Measurements from ENCODE around the gene MAN1C1.

The MAN1C1 gene

GRCh38 chr1:25607123-25607522 lies 9.5 kb upstream of the MAN1C1 start:
- no peak for DNase-seq (ENCODE audit: extremely low read depth, low read depth)
- no peak for TF ChIP-seq CTCF (IDR thresholded peaks at IDR 0.05; ENCODE audit: low read depth, low read length)

GRCh38 chr1:25608488-25609178 lies 8.0 kb upstream of the MAN1C1 start:
- peak; percentile 42 for DNase-seq (ENCODE audit: extremely low read depth, low read depth)
- peak; percentile 71 for TF ChIP-seq CTCF (IDR thresholded peaks at IDR 0.05; ENCODE audit: low read depth, low read length)

- TF ChIP-seq CTCF (IDR thresholded peaks at IDR 0.05; ENCODE audit: low read depth, low read length) = no peak
- no peak for DNase-seq (ENCODE audit: extremely low read depth, low read depth)
These were observed 6.7 kb upstream of the MAN1C1 start for GRCh38 chr1:25609921-25610320.

DNA sequence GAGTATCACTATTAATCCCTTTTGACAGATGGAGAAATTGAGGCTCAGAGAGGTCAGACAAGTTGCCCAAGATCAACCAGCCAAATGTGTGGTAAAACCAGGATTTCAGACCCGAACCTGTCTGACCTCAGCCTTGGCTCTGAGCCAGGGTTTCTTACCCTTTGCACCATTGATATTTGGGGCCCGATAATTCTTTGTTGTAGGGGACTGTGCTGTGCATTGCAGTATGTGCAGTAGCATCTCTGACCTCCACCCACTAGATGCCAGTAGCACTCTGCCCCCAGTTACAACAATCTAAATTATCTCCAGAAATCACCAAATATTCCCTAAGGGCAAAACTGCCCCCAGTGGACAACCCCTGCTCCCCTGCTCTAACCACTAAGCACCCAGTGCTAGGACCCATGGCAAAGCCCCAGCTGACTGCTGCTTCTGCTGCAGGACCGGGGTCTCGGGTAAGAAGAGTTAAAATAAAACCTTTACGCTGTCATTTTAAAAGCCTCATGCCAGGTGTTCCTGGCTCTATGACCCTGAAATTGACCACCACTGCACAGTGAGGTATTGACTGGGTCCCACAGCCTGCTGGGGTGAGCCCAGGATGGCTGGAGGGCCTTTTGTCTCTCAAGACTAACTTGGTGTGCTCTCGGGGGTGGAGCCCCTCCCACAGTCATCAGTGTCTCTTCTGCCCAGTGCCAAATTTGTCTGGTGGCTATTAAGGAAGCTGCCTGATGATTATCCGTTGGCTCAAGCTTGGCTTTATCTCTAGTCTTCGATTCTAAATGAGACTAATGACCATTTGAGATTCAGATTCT lies 5.6 kb upstream of the MAN1C1 start:
- no peak for DNase-seq (ENCODE audit: extremely low read depth, low read depth)
- peak; percentile 51 for TF ChIP-seq CTCF (IDR thresholded peaks at IDR 0.05; ENCODE audit: low read depth, low read length)

DNA sequence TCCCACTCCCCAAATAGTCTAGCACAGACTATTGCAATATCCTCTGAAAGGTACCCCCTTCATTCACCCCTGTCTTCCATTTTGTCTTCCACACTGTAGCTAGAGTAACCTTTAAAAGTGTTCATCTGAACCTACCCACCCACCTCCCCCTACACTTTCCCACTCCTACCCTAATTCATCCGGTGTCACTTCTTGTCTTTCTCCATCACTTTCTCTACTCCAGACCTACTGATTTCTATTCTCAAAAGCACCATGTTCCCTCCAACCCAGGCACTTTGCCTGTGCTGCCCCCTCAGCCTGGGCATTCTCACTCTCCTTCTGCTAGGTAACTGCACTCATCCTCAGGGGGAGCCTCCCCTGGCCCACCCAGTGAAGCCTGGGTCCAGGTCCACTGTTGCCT lies 4.7 kb upstream of the MAN1C1 start:
- TF ChIP-seq CTCF (IDR thresholded peaks at IDR 0.05; ENCODE audit: low read depth, low read length) = no peak
- DNase-seq (ENCODE audit: extremely low read depth, low read depth) = no peak

DNA sequence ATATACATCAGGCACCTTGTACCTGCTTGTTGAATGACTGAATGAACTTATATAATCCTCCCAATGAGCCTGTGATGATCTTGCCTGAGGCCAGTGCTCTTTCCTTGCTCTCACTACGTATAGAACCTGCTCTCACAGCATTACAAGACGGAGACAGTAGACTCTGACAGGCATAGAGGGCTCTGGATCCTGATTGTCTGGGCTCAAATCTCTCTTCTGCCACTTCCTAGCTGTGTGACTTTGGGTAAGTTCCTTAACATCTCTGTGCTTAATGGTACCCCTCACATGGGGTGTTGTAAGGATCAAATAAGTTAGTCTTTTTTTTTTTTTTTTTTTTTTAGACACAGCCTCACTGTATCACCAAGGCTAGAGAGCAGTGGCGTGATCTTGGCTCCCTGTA lies 4.2 kb upstream of the MAN1C1 start:
- TF ChIP-seq CTCF (IDR thresholded peaks at IDR 0.05; ENCODE audit: low read depth, low read length) = no peak
- no peak for DNase-seq (ENCODE audit: extremely low read depth, low read depth)

GRCh38 chr1:25613091-25613490 lies 3.5 kb upstream of the MAN1C1 start:
- no peak for TF ChIP-seq CTCF (IDR thresholded peaks at IDR 0.05; ENCODE audit: low read depth, low read length)
- no peak for DNase-seq (ENCODE audit: extremely low read depth, low read depth)
